ENCODE data around the gene INPP1. TPM values are rescaled to one million over a fixed set of nuclear protein-coding genes. Genes with fewer than 3 reads are reported as not detected.

INPP1 gene
- total RNA-seq, 2 donors from 2014 or later = 1.7 to 3.5 TPM

- TF ChIP-seq CTCF (conservative IDR thresholded peaks at IDR 0.05) = no peak
- H3K4me3 ChIP-seq (ENCODE audit: low read length) = no peak overlapping the region
- H3K27me3 ChIP-seq (ENCODE audit: control insufficient read depth, insufficient read depth, low read length, poor library complexity, severe bottlenecking) = no peaks in the 10 kb centered on the region
- 96 to 100% methylated on average over 3 of the region's 3 CpGs for WGBS, 2 experiments (ENCODE audit: insufficient coverage in 1 of 2, insufficient read length in 1 of 2)
- H3K36me3 ChIP-seq (ENCODE audit: control insufficient read depth, insufficient read depth, low read length) = no peaks in the 10 kb centered on the region
- no peaks in the 10 kb centered on the region for H3K4me1 Mint-ChIP-seq
- DNase-seq = no peak
- H3K9ac ChIP-seq (ENCODE audit: extremely low read depth, low read length, poor library complexity, severe bottlenecking) = no peak overlapping the region
- H3K4me3 Mint-ChIP-seq = no peak overlapping the region
- no peak overlapping the region for H3K27ac Mint-ChIP-seq
- H3K4me1 ChIP-seq (ENCODE audit: control insufficient read depth, insufficient read depth, low read length) = no peaks in the 10 kb centered on the region
- H3K36me3 Mint-ChIP-seq (ENCODE audit: low read depth) = no peaks in the 10 kb centered on the region
- no peak overlapping the region for H3K27ac ChIP-seq (ENCODE audit: low read depth, low read length)
- no peaks in the 10 kb centered on the region for H3K27me3 Mint-ChIP-seq (ENCODE audit: insufficient read depth)
- H3K9me3 ChIP-seq (ENCODE audit: control insufficient read depth, low read length) = no peaks in the 10 kb centered on the region
- no peaks in the 10 kb centered on the region for H3K9me3 Mint-ChIP-seq
Measured at GRCh38 chr2:190387422-190387821, 44.0 kb downstream of the INPP1 start.

DNA sequence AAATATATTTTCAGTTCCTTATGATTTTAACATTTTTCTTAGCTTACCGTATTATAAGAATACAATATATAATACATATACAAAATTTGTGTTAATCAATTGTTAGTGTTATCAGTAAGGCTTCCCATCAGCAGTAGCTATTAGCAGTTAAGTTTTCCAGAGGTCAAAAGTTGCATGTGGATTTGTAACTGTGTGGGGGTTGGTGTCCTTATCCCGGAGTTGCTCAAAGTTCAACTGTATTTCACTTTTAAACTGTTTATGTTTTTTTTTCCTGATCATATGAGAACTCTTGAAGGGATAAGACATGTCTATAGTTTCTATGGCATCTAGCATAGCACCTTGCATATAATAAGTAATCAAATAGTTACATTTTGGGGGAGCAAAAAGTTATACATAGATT is 52.9 kb downstream of the INPP1 start:
- H3K36me3 Mint-ChIP-seq (ENCODE audit: low read depth) = no peaks in the 10 kb centered on the region
- H3K27ac Mint-ChIP-seq = no peak overlapping the region
- Histone ChIP-seq H3K36me3 (ENCODE audit: control insufficient read depth, insufficient read depth, low read length) (no peaks in the 10 kb centered on the region), H3K4me1 (ENCODE audit: control insufficient read depth, insufficient read depth, low read length) (no peaks in the 10 kb centered on the region), H3K9ac (ENCODE audit: extremely low read depth, low read length, poor library complexity, severe bottlenecking) (no peak overlapping the region), H3K9me3 (ENCODE audit: control insufficient read depth, low read length) (no peaks in the 10 kb centered on the region), H3K4me3 (ENCODE audit: low read length) (no peak overlapping the region), H3K27me3 (ENCODE audit: control insufficient read depth, insufficient read depth, low read length, poor library complexity, severe bottlenecking) (no peaks in the 10 kb centered on the region), H3K27ac (ENCODE audit: low read depth, low read length) (no peak overlapping the region)
- no peak for TF ChIP-seq CTCF (conservative IDR thresholded peaks at IDR 0.05)
- no peaks in the 10 kb centered on the region for H3K4me1 Mint-ChIP-seq
- no peak overlapping the region for H3K4me3 Mint-ChIP-seq
- 100% methylated on average over 1 of the region's 2 CpGs; no CpG with 5 or more reads in 1 of the 2 experiments for WGBS, 2 experiments (ENCODE audit: insufficient coverage in 1 of 2, insufficient read length in 1 of 2)
- DNase-seq = no peak
- no peaks in the 10 kb centered on the region for H3K9me3 Mint-ChIP-seq
- peaks cover 8% of the 10 kb centered on the region for H3K27me3 Mint-ChIP-seq (ENCODE audit: insufficient read depth)

GRCh38 chr2:190402986-190403603 is 59.7 kb downstream of the INPP1 start:
- Mint-ChIP-seq H3K36me3 (ENCODE audit: low read depth) (no peaks in the 10 kb centered on the region), H3K27me3 (ENCODE audit: insufficient read depth) (no peaks in the 10 kb centered on the region), H3K4me1 (peaks cover 6% of the 10 kb centered on the region), H3K27ac (no peak overlapping the region), H3K4me3 (no peak overlapping the region), H3K9me3 (no peaks in the 10 kb centered on the region)
- no peaks in the 10 kb centered on the region for H3K4me1 ChIP-seq (ENCODE audit: control insufficient read depth, insufficient read depth, low read length)
- DNase-seq = no peak
- peaks cover 13% of the 10 kb centered on the region for H3K27me3 ChIP-seq (ENCODE audit: control insufficient read depth, insufficient read depth, low read length, poor library complexity, severe bottlenecking)
- H3K9ac ChIP-seq (ENCODE audit: extremely low read depth, low read length, poor library complexity, severe bottlenecking) = no peak overlapping the region
- no peak overlapping the region for H3K27ac ChIP-seq (ENCODE audit: low read depth, low read length)
- 54 to 76% methylated on average over 2 to 5 of the region's 5 CpGs for WGBS, 2 experiments (ENCODE audit: insufficient coverage in 1 of 2, insufficient read length in 1 of 2)
- no peaks in the 10 kb centered on the region for H3K36me3 ChIP-seq (ENCODE audit: control insufficient read depth, insufficient read depth, low read length)
- no peaks in the 10 kb centered on the region for H3K9me3 ChIP-seq (ENCODE audit: control insufficient read depth, low read length)
- no peak for TF ChIP-seq CTCF (conservative IDR thresholded peaks at IDR 0.05)
- no peak overlapping the region for H3K4me3 ChIP-seq (ENCODE audit: low read length)

Measured in endodermal cell (in vitro differentiated cells).